ENCODE data around the gene TGFA.

DNA sequence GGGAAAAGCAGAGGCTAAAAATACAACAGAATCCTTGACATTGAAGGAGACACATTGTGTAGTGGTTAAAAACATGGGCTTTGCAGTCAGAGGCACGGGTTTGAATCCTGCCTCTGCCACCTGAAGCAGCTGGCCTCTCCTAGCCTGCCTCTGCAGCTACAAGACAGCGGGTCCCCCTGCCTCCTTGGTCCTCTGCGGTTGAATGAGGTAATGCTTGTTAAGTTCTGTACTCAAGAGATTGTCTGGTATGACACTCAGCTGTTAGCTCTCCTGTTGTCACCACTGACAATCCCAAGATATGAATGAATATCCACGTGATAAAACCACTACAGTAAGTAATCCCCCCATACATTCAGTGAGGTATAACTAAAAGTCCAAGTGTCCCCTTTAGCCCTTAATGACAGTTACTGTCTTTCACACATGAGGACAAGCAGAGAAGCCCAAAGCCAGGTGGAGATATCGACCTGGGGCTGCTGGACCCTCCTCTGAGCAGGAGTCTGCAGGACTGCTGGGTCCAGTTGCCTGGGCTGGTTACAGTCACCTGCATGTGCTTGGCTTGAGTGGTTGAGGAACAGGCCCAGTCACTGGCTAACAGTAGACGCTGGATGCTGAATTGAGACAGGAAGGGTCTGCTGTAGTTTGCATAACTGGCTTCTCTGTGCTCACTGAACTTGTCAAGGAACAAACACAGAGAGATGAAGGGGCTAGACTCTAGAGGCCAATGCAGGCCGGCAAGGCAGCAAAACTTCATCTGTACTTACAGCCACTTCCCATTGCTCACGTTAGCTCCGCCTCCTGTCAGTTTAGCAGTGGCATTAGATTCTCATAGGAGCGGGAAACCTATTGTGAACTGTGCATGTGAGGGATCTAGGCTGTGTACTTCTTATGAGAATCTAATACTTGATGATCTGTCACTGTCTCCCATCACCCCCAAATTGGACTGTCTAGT lies 85.5 kb downstream of the TGFA start:
- TF ChIP-seq, protein P1, sequence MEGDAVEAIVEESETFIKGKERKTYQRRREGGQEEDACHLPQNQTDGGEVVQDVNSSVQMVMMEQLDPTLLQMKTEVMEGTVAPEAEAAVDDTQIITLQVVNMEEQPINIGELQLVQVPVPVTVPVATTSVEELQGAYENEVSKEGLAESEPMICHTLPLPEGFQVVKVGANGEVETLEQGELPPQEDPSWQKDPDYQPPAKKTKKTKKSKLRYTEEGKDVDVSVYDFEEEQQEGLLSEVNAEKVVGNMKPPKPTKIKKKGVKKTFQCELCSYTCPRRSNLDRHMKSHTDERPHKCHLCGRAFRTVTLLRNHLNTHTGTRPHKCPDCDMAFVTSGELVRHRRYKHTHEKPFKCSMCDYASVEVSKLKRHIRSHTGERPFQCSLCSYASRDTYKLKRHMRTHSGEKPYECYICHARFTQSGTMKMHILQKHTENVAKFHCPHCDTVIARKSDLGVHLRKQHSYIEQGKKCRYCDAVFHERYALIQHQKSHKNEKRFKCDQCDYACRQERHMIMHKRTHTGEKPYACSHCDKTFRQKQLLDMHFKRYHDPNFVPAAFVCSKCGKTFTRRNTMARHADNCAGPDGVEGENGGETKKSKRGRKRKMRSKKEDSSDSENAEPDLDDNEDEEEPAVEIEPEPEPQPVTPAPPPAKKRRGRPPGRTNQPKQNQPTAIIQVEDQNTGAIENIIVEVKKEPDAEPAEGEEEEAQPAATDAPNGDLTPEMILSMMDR (conservative IDR thresholded peaks at IDR 0.05; ENCODE audit: low read depth in 2 of 2) = no peak
- no peak for TF ChIP-seq CREB1 (CRISPR knock-in tag; IDR thresholded peaks at IDR 0.05; ENCODE audit: low read depth)
- TF ChIP-seq POLR2AphosphoS5 (IDR thresholded peaks at IDR 0.05; ENCODE audit: low read depth) = no peak
- TF ChIP-seq, protein P2, sequence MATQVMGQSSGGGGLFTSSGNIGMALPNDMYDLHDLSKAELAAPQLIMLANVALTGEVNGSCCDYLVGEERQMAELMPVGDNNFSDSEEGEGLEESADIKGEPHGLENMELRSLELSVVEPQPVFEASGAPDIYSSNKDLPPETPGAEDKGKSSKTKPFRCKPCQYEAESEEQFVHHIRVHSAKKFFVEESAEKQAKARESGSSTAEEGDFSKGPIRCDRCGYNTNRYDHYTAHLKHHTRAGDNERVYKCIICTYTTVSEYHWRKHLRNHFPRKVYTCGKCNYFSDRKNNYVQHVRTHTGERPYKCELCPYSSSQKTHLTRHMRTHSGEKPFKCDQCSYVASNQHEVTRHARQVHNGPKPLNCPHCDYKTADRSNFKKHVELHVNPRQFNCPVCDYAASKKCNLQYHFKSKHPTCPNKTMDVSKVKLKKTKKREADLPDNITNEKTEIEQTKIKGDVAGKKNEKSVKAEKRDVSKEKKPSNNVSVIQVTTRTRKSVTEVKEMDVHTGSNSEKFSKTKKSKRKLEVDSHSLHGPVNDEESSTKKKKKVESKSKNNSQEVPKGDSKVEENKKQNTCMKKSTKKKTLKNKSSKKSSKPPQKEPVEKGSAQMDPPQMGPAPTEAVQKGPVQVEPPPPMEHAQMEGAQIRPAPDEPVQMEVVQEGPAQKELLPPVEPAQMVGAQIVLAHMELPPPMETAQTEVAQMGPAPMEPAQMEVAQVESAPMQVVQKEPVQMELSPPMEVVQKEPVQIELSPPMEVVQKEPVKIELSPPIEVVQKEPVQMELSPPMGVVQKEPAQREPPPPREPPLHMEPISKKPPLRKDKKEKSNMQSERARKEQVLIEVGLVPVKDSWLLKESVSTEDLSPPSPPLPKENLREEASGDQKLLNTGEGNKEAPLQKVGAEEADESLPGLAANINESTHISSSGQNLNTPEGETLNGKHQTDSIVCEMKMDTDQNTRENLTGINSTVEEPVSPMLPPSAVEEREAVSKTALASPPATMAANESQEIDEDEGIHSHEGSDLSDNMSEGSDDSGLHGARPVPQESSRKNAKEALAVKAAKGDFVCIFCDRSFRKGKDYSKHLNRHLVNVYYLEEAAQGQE (IDR thresholded peaks at IDR 0.05; ENCODE audit: unreplicated experiment) = no peak
- TF ChIP-seq, protein P3, sequence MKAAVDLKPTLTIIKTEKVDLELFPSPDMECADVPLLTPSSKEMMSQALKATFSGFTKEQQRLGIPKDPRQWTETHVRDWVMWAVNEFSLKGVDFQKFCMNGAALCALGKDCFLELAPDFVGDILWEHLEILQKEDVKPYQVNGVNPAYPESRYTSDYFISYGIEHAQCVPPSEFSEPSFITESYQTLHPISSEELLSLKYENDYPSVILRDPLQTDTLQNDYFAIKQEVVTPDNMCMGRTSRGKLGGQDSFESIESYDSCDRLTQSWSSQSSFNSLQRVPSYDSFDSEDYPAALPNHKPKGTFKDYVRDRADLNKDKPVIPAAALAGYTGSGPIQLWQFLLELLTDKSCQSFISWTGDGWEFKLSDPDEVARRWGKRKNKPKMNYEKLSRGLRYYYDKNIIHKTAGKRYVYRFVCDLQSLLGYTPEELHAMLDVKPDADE (IDR thresholded peaks at IDR 0.05) = no peak
- no peak for TF ChIP-seq EZH2 (IDR thresholded peaks at IDR 0.05; ENCODE audit: low read depth, unreplicated experiment)
- TF ChIP-seq EZH2phosphoT487 (IDR thresholded peaks at IDR 0.05; ENCODE audit: unreplicated experiment) = no peak
- no peak for TF ChIP-seq ZNF114 (CRISPR knock-in tag; IDR thresholded peaks at IDR 0.05)
